Measurements from ENCODE around the gene ZFPL1.

The ZFPL1 gene

DNA sequence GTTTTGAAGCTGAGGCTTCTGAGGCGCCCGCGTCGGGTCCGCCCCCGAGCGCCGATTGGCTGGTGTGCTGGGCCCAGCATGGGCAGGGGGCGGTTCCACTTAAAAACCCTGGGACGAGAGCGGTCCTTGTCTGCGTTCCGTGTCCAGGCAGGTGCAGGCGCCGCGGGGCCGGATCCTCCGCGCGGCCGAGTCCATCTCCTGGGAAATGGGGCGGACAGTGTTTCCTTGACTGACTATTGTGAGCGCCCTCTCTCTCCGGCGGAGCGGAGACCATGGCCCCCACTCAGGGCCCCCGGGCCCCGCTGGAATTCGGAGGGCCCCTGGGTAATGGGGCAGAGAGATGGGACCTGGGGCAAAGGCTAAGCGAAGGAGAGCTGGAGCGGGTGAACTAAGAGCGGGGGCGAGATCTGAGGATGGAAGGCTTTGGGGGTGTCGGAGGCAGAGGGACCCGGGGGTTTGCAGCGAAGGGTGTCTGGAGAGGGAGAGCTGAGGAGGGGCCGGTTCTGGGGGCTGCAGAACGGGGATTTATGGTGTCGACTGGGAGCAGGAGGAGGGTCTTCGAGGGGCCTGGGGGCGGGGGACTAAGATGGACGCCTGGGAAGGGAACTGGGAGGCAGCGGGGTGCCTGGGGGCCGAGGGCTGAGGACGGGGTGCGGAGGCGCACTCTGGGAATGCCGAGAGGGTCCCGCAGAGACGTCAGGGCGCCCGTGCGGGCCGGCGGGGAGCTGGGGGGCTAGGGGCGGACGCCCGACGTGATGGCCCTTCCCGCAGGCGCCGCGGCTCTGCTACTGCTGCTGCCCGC, 27.9 kb downstream of the ZFPL1 start, which contains the start of gene TM7SF2:
Gene TM7SF2, plus strand, starts transcription at position 129 of the 802 bp plus-strand sequence. Its CDS starts 144 bp downstream, at position 273.
- in situ Hi-C loops (cut with HindIII; ENCODE audit: low sequenced_read_pairs): no loop called here
- peak within 1 kb of the TSS; percentile 54 for H3K4me3 ChIP-seq (ENCODE audit: low read depth, low read length)
- peak; percentile 93 for DNase-seq (ENCODE audit: low read depth, low spot score)
- TF ChIP-seq, protein P1, sequence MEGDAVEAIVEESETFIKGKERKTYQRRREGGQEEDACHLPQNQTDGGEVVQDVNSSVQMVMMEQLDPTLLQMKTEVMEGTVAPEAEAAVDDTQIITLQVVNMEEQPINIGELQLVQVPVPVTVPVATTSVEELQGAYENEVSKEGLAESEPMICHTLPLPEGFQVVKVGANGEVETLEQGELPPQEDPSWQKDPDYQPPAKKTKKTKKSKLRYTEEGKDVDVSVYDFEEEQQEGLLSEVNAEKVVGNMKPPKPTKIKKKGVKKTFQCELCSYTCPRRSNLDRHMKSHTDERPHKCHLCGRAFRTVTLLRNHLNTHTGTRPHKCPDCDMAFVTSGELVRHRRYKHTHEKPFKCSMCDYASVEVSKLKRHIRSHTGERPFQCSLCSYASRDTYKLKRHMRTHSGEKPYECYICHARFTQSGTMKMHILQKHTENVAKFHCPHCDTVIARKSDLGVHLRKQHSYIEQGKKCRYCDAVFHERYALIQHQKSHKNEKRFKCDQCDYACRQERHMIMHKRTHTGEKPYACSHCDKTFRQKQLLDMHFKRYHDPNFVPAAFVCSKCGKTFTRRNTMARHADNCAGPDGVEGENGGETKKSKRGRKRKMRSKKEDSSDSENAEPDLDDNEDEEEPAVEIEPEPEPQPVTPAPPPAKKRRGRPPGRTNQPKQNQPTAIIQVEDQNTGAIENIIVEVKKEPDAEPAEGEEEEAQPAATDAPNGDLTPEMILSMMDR (IDR thresholded peaks at IDR 0.05; ENCODE audit: low read depth, low read length): no peak

DNA sequence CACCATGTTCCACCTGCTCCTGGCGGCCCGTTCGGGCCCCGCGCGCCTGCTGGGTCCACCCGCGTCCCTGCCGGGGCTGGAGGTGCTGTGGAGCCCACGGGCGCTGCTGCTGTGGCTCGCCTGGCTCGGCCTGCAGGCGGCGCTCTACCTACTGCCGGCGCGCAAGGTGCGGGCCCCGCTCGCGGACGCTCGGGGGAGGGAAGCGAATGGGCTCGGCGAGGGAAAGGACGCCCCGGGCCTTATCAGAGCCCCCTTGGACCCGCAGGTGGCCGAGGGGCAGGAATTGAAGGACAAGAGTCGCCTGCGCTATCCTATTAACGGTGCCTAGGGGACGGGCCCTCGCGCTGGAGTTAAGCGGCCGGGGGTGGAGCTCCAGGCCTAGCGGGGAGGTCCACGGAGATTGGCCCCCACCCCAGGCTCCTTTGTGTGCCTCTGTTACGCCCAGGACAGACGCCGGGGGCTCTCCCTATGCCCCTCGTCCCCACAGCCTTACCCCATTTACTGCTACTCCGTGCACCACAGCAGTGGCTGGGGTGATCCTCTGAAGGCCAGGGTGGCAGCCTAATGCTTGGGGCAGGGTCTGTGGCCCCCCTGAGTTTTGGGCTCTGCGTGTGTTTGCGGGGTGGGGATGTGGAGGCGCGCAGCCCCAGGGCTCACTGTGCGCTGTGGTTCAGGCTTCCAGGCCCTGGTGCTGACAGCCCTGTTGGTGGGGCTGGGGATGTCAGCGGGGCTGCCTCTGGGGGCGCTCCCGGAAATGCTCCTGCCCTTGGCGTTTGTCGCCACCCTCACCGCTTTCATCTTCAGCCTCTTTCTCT, 28.7 kb downstream of the ZFPL1 start:
- in situ Hi-C loops (cut with HindIII; ENCODE audit: low sequenced_read_pairs): no loop called here

DNA sequence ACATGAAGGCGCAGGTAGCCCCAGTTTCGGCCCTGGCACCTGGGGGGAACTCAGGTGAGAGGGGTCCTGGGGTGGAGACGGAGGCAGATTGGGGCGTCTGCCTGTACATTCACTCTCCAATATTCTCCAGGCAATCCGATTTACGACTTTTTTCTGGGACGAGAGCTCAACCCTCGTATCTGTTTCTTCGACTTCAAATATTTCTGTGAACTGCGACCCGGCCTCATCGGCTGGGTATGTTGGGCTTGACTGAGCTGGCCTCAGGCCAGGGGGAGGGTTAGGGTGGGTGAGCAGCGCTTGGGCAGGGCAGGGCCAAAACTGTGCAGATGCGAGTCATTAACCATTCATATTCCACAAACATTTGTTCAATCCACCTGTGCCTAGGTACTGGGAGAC, 29.3 kb downstream of the ZFPL1 start:
- in situ Hi-C loops (cut with HindIII; ENCODE audit: low sequenced_read_pairs): no loop called here
- TF ChIP-seq, protein P1 (IDR thresholded peaks at IDR 0.05; ENCODE audit: low read depth, low read length): no peak
- DNase-seq (ENCODE audit: low read depth, low spot score): no peak
- peak overlapping the region; percentile 54 for H3K4me3 ChIP-seq (ENCODE audit: low read depth, low read length)

More for the DNA sequence above, 28.7 kb downstream of the ZFPL1 start:
- peak; percentile 33 for DNase-seq (ENCODE audit: low read depth, low spot score)
- peak overlapping the region; percentile 54 for H3K4me3 ChIP-seq (ENCODE audit: low read depth, low read length)
- TF ChIP-seq, protein P1 (IDR thresholded peaks at IDR 0.05; ENCODE audit: low read depth, low read length): peak; percentile 74

DNA sequence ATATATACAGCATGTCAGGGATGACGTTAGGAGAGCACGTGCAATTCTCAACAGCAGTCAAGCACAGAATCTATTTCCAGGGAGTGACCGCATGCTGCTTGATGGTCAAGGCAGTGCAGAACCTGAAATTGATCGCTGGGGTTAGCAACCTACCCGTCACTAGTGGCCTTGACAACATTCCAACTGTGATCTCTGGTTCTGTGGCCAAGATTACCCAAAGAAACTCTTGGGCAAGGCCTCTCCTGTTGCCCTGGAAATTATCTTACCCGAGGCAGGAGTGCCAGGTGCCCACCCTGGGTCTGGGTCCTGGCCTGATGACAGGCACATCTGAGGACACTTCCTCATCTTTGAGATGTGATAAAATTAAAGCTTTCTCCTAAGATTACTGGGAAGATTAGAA, 29.8 kb downstream of the ZFPL1 start:
- TF ChIP-seq, protein P1 (IDR thresholded peaks at IDR 0.05; ENCODE audit: low read depth, low read length): no peak
- in situ Hi-C loops (cut with HindIII; ENCODE audit: low sequenced_read_pairs): no loop called here
- H3K4me3 ChIP-seq (ENCODE audit: low read depth, low read length): no peak overlapping the region
- no peak for DNase-seq (ENCODE audit: low read depth, low spot score)

DNA sequence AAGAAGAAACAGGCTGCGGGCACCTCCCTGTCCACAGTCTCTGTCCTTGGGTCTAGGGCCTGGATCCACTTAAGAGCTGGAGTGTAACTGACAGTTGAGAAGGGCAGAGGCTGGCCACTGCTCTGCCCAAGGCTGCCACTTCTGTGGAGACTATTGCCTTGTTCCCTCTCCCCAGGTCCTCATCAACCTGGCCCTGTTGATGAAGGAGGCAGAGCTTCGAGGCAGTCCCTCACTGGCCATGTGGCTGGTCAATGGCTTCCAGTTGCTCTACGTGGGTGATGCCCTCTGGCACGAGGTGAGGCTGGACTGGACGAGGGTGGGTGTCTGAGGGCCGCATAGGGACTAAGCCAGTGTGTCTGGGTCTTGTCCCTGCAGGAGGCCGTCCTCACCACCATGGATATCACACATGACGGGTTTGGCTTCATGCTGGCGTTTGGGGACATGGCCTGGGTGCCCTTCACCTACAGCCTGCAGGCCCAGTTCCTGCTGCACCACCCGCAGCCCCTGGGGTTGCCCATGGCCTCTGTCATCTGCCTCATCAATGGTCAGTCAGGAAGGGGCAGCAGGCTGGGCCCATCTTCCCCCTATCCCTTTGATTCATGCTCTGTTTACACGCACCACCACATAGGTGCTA, 30.6 kb downstream of the ZFPL1 start:
- H3K4me3 ChIP-seq (ENCODE audit: low read depth, low read length): no peak overlapping the region
- in situ Hi-C loops (cut with HindIII; ENCODE audit: low sequenced_read_pairs): no loop called here
- no peak for DNase-seq (ENCODE audit: low read depth, low spot score)
- TF ChIP-seq, protein P1 (IDR thresholded peaks at IDR 0.05; ENCODE audit: low read depth, low read length): no peak

DNA sequence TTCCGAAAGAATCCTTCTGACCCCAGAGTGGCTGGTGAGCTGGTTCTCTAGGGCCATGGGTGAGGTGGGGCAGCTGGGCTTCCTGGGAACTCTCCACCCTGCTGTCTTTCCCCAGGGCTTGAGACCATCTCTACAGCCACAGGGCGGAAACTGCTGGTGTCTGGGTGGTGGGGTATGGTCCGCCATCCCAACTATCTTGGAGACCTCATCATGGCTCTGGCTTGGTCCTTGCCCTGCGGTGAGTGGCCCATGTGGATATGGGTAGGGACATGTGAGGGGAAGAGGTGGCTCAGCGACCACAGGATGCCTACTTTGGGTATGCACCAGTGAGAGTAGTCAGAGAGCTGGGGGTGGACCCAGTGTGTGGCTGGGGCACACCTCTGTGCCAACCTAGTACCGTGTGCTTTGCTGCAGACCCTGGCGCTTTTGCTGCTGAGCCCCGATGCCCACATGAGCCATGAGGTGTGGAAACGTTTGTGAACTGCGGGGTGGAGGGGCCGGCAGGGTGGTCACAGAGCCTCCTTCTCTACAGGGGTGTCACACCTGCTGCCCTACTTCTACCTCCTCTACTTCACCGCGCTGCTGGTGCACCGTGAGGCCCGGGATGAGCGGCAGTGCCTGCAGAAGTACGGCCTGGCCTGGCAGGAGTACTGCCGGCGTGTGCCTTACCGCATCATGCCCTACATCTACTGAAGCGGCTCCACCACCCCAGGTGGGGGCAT, 31.5 kb downstream of the ZFPL1 start:
- in situ Hi-C loops (cut with HindIII; ENCODE audit: low sequenced_read_pairs): no loop called here
- no peak overlapping the region for H3K4me3 ChIP-seq (ENCODE audit: low read depth, low read length)
- no peak for DNase-seq (ENCODE audit: low read depth, low spot score)
- TF ChIP-seq, protein P1 (IDR thresholded peaks at IDR 0.05; ENCODE audit: low read depth, low read length): no peak
